Measurements from ENCODE around the gene NAXE. TPM values are rescaled to one million over a fixed set of nuclear protein-coding genes. Genes with fewer than 3 reads are reported as not detected.

The NAXE gene
- total and polyA plus RNA-seq, 2 of the 13 experiments (the other 11 are each of a cell fraction or from before 2014, with no cell fraction given): 39.4 to 59.4 TPM

DNA sequence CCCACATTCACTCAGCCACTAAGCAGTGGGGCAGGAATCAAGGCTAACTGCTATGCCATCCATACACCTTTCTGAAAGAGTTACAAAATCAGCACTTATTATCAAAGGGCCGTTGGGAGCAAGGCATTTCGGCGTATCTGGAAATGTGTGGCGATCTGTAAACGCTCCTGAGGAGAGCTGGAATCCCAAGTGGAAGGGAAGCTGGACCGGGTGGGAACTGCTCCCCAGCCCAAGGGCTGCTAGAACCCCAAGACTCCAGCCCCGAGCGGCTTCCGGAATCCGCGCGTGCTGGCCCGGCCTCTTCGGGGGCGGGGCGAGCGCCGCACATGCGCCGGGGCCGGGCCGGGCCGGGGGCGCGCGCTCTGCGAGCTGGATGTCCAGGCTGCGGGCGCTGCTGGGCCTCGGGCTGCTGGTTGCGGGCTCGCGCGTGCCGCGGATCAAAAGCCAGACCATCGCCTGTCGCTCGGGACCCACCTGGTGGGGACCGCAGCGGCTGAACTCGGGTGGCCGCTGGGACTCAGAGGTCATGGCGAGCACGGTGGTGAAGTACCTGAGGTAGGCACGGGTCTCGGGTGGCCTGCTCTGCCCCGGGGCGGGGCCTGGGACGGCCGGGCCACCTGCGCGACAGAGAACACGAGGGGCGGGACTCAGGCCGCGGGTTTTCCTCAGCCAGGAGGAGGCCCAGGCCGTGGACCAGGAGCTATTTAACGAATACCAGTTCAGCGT is at the start of gene NAXE (continued):
- TF ChIP-seq SNRNP70 (IDR thresholded peaks at IDR 0.05; ENCODE audit: low read depth, low read length) (no peak), NFKB2 (CRISPR knock-in tag; IDR thresholded peaks at IDR 0.05; ENCODE audit: borderline replicate concordance) (peak; percentile 19; the same call in 1 of the 2 replicates), ZNF781 (CRISPR knock-in tag; IDR thresholded peaks at IDR 0.05; ENCODE audit: borderline replicate concordance, not compliant biosample characterization) (no peak), ZNF670 (CRISPR knock-in tag; IDR thresholded peaks at IDR 0.05; ENCODE audit: borderline replicate concordance) (peak; percentile 65), SNAPC2 (CRISPR knock-in tag; IDR thresholded peaks at IDR 0.05) (no peak), CREBL2 (CRISPR knock-in tag; IDR thresholded peaks at IDR 0.05; ENCODE audit: borderline replicate concordance) (no peak), ARNT (IDR thresholded peaks at IDR 0.05) (no peak), FOXO4 (CRISPR knock-in tag; conservative IDR thresholded peaks at IDR 0.05) (0 out of 2 replicates have a peak, but pooled peaks have one; percentile 19), CENPT (CRISPR knock-in tag; IDR thresholded peaks at IDR 0.05; ENCODE audit: low read depth) (no peak), ZGPAT (CRISPR knock-in tag; IDR thresholded peaks at IDR 0.05) (peak; percentile 70), RNF219 (CRISPR knock-in tag; IDR thresholded peaks at IDR 0.05) (no peak), ZNF292 (CRISPR knock-in tag; IDR thresholded peaks at IDR 0.05; ENCODE audit: borderline replicate concordance, low read depth) (no peak), ZFP37 (CRISPR knock-in tag; IDR thresholded peaks at IDR 0.05; ENCODE audit: borderline replicate concordance) (no peak), REL (CRISPR knock-in tag; conservative IDR thresholded peaks at IDR 0.05) (no peak), ZUFSP (CRISPR knock-in tag; IDR thresholded peaks at IDR 0.05; ENCODE audit: borderline replicate concordance) (no peak)

Measured in HepG2 (cell line).